Measurements from ENCODE around the gene ATCAY. TPM values are rescaled to one million over a fixed set of nuclear protein-coding genes. Genes with fewer than 3 reads are reported as not detected.
"Not testable (repeated sequence)": the region's sequence is repeated elsewhere in the genome, so short reads cannot be mapped to it uniquely, and the experiment has no call there.

ATCAY gene
- total and polyA plus RNA-seq, 4 donors, result not detected

GRCh38 chr19:3866910-3867638 is 13.4 kb upstream of the ATCAY start:
- Histone ChIP-seq H3K36me3 (ENCODE audit: control insufficient read depth in 1 of 2, insufficient read depth in 2 of 2, low read length in 1 of 2) (no peaks in the 10 kb centered on the region), H3K4me1 (ENCODE audit: control insufficient read depth in 1 of 2, insufficient read depth in 2 of 2, low read length in 2 of 2) (no peaks in the 10 kb centered on the region), H3K9me3 (ENCODE audit: control insufficient read depth, low read length) (no peaks in the 10 kb centered on the region), H3K4me3 (ENCODE audit: low read length in 2 of 2) (no peak overlapping the region), H3K27ac (ENCODE audit: low read depth in 1 of 2, low read length in 2 of 2) (no peak overlapping the region), H3K27me3 (ENCODE audit: control insufficient read depth in 1 of 2, insufficient read depth in 2 of 2, low read length in 1 of 2) (no peaks in the 10 kb centered on the region)
- ATAC-seq (ENCODE audit: low FRiP score) (no peak), DNase-seq (no peak)
- intact Hi-C loops (cut with DNase I), result no loop called here
- 53 to 55% methylated on average over 14 of the region's 14 CpGs for WGBS, 2 donors

- Histone ChIP-seq H3K27me3 (ENCODE audit: control insufficient read depth in 1 of 2, insufficient read depth in 2 of 2, low read length in 1 of 2) (no peaks in the 10 kb centered on the region), H3K4me1 (ENCODE audit: control insufficient read depth in 1 of 2, insufficient read depth in 2 of 2, low read length in 2 of 2) (no peaks in the 10 kb centered on the region), H3K4me3 (ENCODE audit: low read length in 2 of 2) (no peak overlapping the region), H3K27ac (ENCODE audit: low read depth in 1 of 2, low read length in 2 of 2) (no peak overlapping the region), H3K36me3 (ENCODE audit: control insufficient read depth in 1 of 2, insufficient read depth in 2 of 2, low read length in 1 of 2) (no peaks in the 10 kb centered on the region), H3K9me3 (ENCODE audit: control insufficient read depth, low read length) (no peaks in the 10 kb centered on the region)
- intact Hi-C loops (cut with DNase I), result no loop called here
- ATAC-seq (ENCODE audit: low FRiP score) (no peak), DNase-seq (no peak)
- WGBS, 2 donors, result 7 to 12% methylated on average over 17 to 30 of the region's 30 CpGs
These were observed 12.3 kb upstream of the ATCAY start for GRCh38 chr19:3867971-3868769.

DNA sequence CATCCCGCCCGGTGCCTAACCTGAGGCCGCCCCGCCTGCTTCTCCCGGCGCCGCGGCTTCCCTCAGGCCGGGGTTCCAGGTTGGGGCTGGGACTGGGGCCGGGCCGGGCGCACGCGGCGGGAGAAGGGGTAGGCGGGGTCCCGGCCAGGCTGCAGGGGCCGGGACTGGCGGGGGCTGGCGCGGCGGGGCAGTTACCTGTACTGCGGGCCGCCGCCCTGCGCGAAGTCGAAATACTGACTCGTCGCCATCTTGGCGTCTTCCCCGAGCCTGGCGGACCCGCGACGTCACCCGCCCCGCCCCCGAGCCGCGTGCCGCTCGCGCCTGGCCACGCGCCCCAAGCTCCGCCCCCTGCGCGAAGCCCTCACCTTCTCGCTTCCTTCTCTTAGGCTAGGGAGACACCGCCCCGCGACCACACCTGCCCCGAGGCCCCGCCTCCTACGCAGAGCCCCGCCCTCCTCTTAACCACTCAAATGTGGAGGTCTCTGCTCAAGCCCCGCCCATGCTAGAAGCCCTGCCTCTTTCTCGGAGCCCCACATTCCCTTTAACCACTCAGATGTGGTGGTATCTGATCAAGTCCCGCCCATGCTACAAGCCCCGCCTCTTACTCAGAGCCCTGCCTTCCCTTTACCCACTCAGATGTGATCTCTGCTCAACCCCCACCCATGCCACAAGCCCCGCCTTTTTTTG is 11.6 kb upstream of the ATCAY start, which contains the start of gene ZFR2:
Gene ZFR2 (minus strand): TSS at position 269 of the 687 bp plus-strand sequence. CDS start 21 bp downstream, at position 248.
- Histone ChIP-seq H3K4me3 (ENCODE audit: low read length in 2 of 2) (no peak within 1 kb of the TSS), H3K4me1 (ENCODE audit: control insufficient read depth in 1 of 2, insufficient read depth in 2 of 2, low read length in 2 of 2) (no peaks in the 10 kb centered on the region), H3K9me3 (ENCODE audit: control insufficient read depth, low read length) (no peaks in the 10 kb centered on the region), H3K27ac (ENCODE audit: low read depth in 1 of 2, low read length in 2 of 2) (no peak within 1 kb of the TSS), H3K27me3 (ENCODE audit: control insufficient read depth in 1 of 2, insufficient read depth in 2 of 2, low read length in 1 of 2) (no peaks in the 10 kb centered on the region), H3K36me3 (ENCODE audit: control insufficient read depth in 1 of 2, insufficient read depth in 2 of 2, low read length in 1 of 2) (no peaks in the 10 kb centered on the region)
- intact Hi-C loops (cut with DNase I), result no loop called here
- WGBS, 2 donors, result 7% methylated on average over 45 to 62 of the region's 62 CpGs
- no peak for ATAC-seq (ENCODE audit: low FRiP score)
- DNase-seq, result no peak

DNA sequence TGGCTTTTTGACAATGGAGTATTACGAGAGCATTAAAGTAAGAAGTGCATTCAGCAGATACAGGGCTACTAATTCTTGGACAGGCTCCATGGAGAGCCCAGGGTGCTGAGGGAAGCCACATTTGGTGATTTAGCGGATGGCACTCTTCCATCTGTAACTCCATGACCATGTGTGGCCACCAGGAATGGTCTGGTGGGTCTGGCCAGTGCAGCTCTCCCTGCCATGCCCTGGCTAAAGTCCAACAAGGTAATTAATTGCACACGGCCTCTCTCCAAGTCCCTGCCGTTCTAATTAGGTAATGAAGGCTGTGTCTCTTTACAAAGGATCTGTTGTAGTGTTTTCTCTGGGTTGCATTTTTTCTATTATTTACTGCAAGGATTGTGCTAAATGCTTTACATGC is 7.3 kb upstream of the ATCAY start:
- Histone ChIP-seq H3K36me3 (ENCODE audit: control insufficient read depth in 1 of 2, insufficient read depth in 2 of 2, low read length in 1 of 2) (no peaks in the 10 kb centered on the region), H3K27ac (ENCODE audit: low read depth in 1 of 2, low read length in 2 of 2) (no peak overlapping the region), H3K9me3 (ENCODE audit: control insufficient read depth, low read length) (no peaks in the 10 kb centered on the region), H3K4me3 (ENCODE audit: low read length in 2 of 2) (no peak overlapping the region), H3K27me3 (ENCODE audit: control insufficient read depth in 1 of 2, insufficient read depth in 2 of 2, low read length in 1 of 2) (no peaks in the 10 kb centered on the region), H3K4me1 (ENCODE audit: control insufficient read depth in 1 of 2, insufficient read depth in 2 of 2, low read length in 2 of 2) (no peaks in the 10 kb centered on the region)
- DNase-seq (no peak), ATAC-seq (ENCODE audit: low FRiP score) (no peak)
- intact Hi-C loops (cut with DNase I), result no loop called here
- 59 to 60% methylated on average over 4 of the region's 4 CpGs for WGBS, 2 donors

- H3K27ac ChIP-seq (ENCODE audit: low read depth in 1 of 2, low read length in 2 of 2); DNase-seq; H3K4me1 ChIP-seq (ENCODE audit: control insufficient read depth in 1 of 2, insufficient read depth in 2 of 2, low read length in 2 of 2); H3K4me3 ChIP-seq (ENCODE audit: low read length in 2 of 2); intact Hi-C loops (cut with DNase I); H3K9me3 ChIP-seq (ENCODE audit: control insufficient read depth, low read length); H3K36me3 ChIP-seq (ENCODE audit: control insufficient read depth in 1 of 2, insufficient read depth in 2 of 2, low read length in 1 of 2); ATAC-seq (ENCODE audit: low FRiP score); H3K27me3 ChIP-seq (ENCODE audit: control insufficient read depth in 1 of 2, insufficient read depth in 2 of 2, low read length in 1 of 2): not testable (repeated sequence)
- 79 to 82% methylated on average over 13 of the region's 13 CpGs for WGBS, 2 donors
These were observed 5.8 kb upstream of the ATCAY start for GRCh38 chr19:3874695-3875094.

DNA sequence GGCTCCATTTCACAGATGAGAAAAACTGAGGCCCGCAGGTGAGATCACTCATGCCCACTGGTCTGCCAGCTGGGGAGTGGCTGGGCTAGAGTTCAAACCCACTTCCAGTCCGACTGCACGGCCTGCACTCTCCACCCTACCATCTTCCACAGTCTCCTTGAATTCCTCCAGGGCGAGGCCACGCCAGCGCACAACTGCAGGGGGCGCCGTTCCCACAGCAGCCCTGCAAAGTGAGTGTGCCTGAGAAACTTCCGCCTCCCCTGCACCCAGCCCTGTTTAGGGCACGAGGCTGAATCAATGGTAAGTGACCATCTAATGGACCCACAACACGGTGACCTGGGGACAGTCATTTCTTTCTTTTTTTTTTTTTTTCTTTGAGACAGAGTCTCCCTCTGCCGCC is 829 bp upstream of the ATCAY start:
- no peaks in the 10 kb centered on the region for H3K36me3 ChIP-seq (ENCODE audit: control insufficient read depth in 1 of 2, insufficient read depth in 2 of 2, low read length in 1 of 2)
- no peaks in the 10 kb centered on the region for H3K27me3 ChIP-seq (ENCODE audit: control insufficient read depth in 1 of 2, insufficient read depth in 2 of 2, low read length in 1 of 2)
- no peak overlapping the region for H3K4me3 ChIP-seq (ENCODE audit: low read length in 2 of 2)
- WGBS, 2 donors, result 68% methylated on average over 12 of the region's 12 CpGs
- DNase-seq (no peak), ATAC-seq (ENCODE audit: low FRiP score) (no peak)
- no peaks in the 10 kb centered on the region for H3K9me3 ChIP-seq (ENCODE audit: control insufficient read depth, low read length)
- intact Hi-C loops (cut with DNase I), result no loop called here
- H3K4me1 ChIP-seq (ENCODE audit: control insufficient read depth in 1 of 2, insufficient read depth in 2 of 2, low read length in 2 of 2), result no peaks in the 10 kb centered on the region
- H3K27ac ChIP-seq (ENCODE audit: low read depth in 1 of 2, low read length in 2 of 2), result no peak overlapping the region

DNA sequence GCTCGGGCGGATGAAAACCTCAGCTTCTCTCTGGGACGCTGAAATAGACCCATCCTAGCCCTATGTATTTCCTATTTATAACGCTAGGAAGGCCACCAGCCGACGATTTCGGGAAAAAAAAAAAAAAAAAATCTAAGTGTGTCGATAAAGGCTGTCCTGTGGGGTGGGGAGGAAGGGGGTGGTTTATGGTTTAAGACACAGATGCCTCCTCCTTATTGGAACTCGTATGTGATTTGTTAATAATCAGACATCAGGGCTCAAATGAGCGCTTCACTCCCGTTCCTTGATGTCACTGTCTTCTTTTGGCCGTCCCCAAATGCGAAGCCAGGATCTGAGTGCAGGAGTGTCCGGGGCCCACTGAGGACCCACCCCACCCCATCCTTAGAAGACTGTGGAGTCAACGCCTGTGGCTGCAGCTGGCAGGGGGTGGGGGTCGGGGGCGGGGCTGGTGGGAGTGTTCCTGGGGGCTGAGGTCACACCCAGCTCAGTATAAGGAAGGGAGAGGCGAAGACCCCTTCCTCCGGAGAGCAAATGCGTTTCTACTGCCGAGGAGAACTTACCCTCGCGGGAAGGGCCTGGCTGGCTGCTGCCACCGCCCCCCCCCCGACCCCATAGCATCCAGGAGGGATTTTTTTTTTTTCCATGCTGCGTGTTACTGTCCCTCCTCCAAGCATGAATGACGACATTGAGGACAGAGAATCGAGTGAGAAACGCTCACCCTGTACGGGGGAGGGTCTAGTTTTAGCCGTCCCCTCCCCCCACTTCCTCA is 971 bp downstream of the ATCAY start:
- WGBS, 2 donors, result 0 to 2% methylated on average over 31 of the region's 31 CpGs
- DNase-seq (no peak), ATAC-seq (ENCODE audit: low FRiP score) (no peak)
- intact Hi-C loops (cut with DNase I), result no loop called here
- Histone ChIP-seq H3K27ac (ENCODE audit: low read depth in 1 of 2, low read length in 2 of 2) (no peak overlapping the region), H3K4me1 (ENCODE audit: control insufficient read depth in 1 of 2, insufficient read depth in 2 of 2, low read length in 2 of 2) (no peaks in the 10 kb centered on the region), H3K4me3 (ENCODE audit: low read length in 2 of 2) (no peak overlapping the region), H3K27me3 (ENCODE audit: control insufficient read depth in 1 of 2, insufficient read depth in 2 of 2, low read length in 1 of 2) (no peaks in the 10 kb centered on the region), H3K36me3 (ENCODE audit: control insufficient read depth in 1 of 2, insufficient read depth in 2 of 2, low read length in 1 of 2) (no peaks in the 10 kb centered on the region), H3K9me3 (ENCODE audit: control insufficient read depth, low read length) (no peaks in the 10 kb centered on the region)

DNA sequence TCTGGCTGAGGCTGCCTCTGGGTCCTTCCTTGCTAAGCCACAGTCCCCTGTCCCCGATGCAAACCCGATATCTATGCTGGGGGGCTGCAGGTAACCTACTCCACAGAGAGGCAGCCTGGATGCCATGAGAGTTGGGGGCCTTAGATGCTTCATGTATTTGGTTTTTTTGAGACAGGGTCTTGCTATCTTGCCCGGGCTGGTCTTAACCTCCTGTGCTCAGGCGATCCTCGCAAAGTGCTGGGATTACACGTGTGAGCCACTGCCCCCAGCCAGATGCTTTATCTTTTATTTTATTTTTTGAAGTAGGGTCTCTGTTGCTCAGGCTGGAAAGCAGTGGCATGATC is 1.5 kb downstream of the ATCAY start:
- DNase-seq, result no peak
- H3K4me3 ChIP-seq (ENCODE audit: low read length in 2 of 2), result no peak overlapping the region
- H3K27me3 ChIP-seq (ENCODE audit: control insufficient read depth in 1 of 2, insufficient read depth in 2 of 2, low read length in 1 of 2), result no peaks in the 10 kb centered on the region
- intact Hi-C loops (cut with DNase I), result no loop called here
- H3K9me3 ChIP-seq (ENCODE audit: control insufficient read depth, low read length), result no peaks in the 10 kb centered on the region
- H3K36me3 ChIP-seq (ENCODE audit: control insufficient read depth in 1 of 2, insufficient read depth in 2 of 2, low read length in 1 of 2), result no peaks in the 10 kb centered on the region
- H3K4me1 ChIP-seq (ENCODE audit: control insufficient read depth in 1 of 2, insufficient read depth in 2 of 2, low read length in 2 of 2), result no peaks in the 10 kb centered on the region
- ATAC-seq (ENCODE audit: low FRiP score), result no peak
- 17 to 21% methylated on average over 6 of the region's 6 CpGs for WGBS, 2 donors
- H3K27ac ChIP-seq (ENCODE audit: low read depth in 1 of 2, low read length in 2 of 2), result no peak overlapping the region

Measured in aorta (tissue), 5 donors.